GM12875 (cell line): Measurements from ENCODE around the gene NFILZ.
"Not testable (repeated sequence)": the region's sequence is repeated elsewhere in the genome, so short reads cannot be mapped to it uniquely, and the experiment has no call there.

Experiments used
- H3K4me3 ChIP-seq: one replicate; pipeline ENCODE4 v1.5.1; 2011; ENCODE audit warnings: low read depth, low read length, control low read depth
- TF ChIP-seq, protein P1 (sequence below): IDR thresholded peaks from 2 replicates; pipeline ENCODE4 v1.5.1; 2011; ENCODE audit warnings: low read depth, mild to moderate bottlenecking, control low read depth, inconsistent platforms, low read length, moderate library complexity, borderline replicate concordance; ENCODE audit not compliant: insufficient read depth

NFILZ gene

DNA sequence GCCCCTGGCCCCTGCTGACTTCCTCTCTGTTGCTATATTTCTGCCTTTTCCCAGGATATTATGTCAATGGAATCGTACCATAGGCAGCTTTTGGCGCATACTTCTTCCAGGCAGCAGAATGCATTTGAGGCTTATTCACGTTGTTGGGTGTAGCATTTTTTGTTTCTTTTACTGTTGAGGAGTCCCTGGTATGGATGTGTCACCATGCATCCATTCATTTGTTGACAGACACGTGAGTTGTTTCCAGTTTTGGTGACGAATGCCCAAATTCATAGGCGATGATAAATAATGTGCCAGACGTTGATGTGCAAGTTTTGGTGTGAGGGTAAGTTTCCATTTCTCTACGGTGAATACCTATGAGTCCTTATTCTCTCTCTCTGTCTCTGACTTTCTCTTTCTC, 5.0 kb downstream of the NFILZ start:
- TF ChIP-seq, protein P1, sequence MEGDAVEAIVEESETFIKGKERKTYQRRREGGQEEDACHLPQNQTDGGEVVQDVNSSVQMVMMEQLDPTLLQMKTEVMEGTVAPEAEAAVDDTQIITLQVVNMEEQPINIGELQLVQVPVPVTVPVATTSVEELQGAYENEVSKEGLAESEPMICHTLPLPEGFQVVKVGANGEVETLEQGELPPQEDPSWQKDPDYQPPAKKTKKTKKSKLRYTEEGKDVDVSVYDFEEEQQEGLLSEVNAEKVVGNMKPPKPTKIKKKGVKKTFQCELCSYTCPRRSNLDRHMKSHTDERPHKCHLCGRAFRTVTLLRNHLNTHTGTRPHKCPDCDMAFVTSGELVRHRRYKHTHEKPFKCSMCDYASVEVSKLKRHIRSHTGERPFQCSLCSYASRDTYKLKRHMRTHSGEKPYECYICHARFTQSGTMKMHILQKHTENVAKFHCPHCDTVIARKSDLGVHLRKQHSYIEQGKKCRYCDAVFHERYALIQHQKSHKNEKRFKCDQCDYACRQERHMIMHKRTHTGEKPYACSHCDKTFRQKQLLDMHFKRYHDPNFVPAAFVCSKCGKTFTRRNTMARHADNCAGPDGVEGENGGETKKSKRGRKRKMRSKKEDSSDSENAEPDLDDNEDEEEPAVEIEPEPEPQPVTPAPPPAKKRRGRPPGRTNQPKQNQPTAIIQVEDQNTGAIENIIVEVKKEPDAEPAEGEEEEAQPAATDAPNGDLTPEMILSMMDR: no peak
- H3K4me3 ChIP-seq: no peak overlapping the region

DNA sequence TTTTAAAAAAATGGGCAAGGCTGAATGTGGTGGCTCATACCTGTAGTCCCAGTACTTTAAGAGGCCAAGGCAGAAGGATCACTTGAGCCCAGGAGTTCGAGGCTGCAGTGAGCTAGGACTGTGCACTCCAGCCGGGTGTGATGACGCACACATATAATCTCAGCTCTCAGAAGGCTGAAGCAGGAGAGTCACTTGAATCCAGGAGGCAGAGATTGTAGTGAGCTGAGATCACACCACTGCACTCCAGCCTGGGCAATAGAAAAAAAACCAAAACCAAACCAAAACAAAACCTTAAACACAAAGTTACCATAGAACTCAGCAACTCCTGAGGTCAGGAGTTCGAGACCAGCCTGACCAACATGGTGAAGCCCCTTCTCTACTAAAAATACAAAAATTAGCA, 6.6 kb downstream of the NFILZ start:
- H3K4me3 ChIP-seq: not testable (repeated sequence)

DNA sequence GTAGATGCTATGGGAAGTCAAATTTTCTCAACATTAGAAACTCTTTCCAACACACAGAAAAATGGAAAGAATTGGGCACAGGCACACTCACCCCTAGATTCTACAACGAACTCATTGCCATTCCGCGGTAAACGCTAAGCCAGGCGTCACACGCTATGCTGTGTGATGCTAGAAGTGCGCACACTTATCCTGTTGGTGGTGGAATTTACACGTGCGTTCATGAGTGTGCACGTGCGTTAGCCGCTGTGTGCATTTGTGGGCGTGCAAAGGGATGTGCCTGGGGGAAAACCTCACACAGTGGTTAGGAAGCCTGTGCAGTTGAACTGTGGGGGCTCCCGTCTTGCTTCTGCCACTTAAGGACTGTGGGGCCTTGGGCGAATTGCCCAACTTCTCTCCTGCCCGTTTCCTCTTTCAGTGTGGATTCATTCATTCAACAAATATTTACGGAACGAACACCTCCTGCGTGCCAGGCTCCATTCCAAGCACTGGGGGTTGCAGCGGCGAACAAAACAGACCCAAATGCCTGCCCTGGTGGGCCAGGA, 7.7 kb downstream of the NFILZ start:
- TF ChIP-seq, protein P1: no peak
- no peak overlapping the region for H3K4me3 ChIP-seq

DNA sequence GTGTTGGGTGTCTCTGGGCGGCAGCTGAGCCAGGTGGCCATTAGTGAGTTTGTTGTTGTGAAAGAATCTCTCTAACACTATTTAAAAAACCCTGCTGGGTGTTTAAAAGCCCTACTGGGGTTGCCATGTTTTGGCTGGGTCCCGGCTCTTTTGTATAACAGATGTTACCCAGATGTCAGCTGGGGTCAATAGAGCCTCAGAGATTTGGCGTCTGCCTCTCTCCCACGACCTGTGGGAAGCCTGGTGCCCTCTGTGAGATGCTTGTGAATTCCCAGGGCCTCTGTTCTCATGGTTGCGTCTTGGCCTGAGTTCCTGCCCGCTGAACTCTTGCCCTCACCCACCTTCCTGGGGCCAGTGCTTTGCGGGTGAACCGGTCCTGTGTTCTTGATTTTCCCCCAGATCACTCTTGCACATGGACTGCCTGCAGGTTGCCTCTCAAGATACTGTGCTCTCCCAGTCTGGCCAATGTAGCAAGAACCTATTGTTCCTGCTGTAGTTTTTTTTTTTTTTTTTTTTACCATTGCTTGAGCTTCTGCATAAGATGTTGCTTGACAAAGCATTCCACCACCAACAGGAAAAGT, 9.5 kb downstream of the NFILZ start:
- TF ChIP-seq, protein P1: no peak
- H3K4me3 ChIP-seq: no peak overlapping the region

DNA sequence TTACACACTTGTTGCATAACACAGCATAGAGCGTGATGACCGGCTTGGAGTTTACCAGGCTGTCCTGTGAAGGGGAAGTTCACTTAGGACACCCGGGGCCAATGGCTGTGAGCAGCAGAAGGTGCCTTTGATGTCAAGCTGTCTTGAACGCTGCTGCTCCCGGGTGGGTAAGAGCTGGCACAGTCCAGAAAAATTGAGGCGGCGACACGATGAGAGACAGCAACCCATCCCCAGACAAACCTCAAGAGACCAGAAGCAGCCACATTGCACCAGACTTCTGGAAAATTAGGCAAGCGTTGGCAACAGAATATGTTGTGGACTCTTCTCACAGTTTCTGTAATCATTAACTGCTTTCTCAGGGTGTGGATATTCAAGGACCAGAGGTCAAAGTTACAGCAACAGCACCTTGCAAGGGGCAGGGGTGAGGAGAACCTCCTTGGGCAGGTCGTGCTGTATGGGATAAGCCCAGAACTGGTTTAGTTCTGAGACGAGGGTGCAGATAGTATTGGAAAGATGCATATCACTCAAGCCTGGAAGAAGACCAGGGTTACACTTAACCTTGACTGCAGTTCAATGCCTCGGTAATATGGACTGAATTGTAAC, 10.1 kb downstream of the NFILZ start:
- TF ChIP-seq, protein P1: no peak

DNA sequence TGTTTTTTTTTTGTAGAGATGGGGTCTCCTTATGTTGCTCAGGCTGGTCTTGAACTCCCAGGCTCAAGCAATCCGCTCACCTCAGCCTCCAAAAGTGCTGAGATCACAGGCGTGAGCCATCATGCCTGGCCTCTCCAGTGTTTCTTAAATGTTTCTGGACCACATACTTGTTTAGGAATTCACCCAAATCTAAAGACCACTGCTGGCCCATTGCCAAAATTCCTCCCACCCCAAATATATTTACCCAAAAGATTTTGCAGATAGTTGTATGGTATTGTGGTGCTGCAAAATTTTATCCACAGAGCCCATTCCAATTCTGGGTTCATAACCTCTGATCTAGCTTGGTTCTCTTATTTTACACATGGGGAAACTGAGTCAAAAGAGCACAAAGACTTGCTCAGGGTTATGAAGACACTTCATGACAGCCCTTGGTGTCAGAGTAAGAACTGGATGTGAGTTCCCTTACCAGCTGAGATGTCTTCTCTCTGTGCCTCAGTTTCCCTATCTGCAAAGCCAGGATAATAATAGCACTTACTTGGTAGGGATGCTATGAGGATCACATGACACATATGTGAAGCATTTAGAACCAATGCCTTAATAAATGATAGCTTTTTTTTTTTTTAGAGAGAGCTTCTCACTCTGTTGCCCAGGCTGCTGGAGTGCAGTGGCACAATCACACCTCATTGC, 10.9 kb downstream of the NFILZ start:
- TF ChIP-seq, protein P1: no peak
- H3K4me3 ChIP-seq: no peak overlapping the region

More for the DNA sequence above, 10.1 kb downstream of the NFILZ start:
- H3K4me3 ChIP-seq: no peak overlapping the region

DNA sequence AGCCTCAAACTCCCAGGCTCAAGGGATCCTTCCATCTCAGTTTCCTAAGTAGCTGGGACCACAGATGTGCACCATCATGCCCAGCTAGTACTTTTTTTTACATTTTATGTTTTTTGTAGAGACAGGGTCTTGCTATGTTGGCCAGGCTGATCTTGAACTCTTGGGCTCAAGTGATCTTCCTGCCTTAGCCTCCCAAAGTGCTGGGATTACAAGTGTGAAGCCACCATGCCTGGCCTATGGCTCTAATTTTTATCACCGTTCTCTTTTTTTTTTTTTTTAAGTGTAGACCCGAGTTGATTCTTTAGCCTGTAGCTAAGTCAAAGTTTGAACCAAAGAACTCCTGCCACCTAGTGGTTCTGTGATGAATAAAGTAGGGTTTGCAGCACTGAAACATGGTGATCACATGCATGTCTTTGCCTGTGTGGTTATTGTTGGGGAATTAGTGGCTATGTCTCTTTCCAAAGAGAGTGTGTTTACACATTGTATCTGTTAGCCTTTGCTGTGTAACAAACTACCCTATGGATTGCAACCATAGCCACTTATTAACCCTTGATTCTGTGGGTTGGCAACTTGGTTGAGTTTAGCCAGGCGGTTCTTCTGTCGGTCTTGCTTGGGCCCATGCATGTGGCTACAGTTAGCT, 11.6 kb downstream of the NFILZ start:
- TF ChIP-seq, protein P1: peak; percentile 41; the same call in 1 of the 2 replicates

More for the DNA sequence above, 11.6 kb downstream of the NFILZ start:
- no peak overlapping the region for H3K4me3 ChIP-seq
